Muscle layer of colon (tissue), 2 donors: Measurements from ENCODE around the gene DDC.
"Not testable (repeated sequence)": the region's sequence is repeated elsewhere in the genome, so short reads cannot be mapped to it uniquely, and the experiment has no call there.

Experiments used
- H3K27ac ChIP-seq: one replicate; pipeline ENCODE4 v1.7.0; 2013; ENCODE audit warnings: low read depth, mild to moderate bottlenecking, low read length, moderate library complexity
- H3K27me3 ChIP-seq, 2 donors: one replicate each; pipeline ENCODE4 v1.7.0; 2013; ENCODE audit warnings: low read length in 2 of 2, mild to moderate bottlenecking in 2 of 2; ENCODE audit not compliant: insufficient read depth in 2 of 2, control insufficient read depth in 1 of 2
- H3K36me3 ChIP-seq: one replicate; pipeline ENCODE4 v1.7.0; 2013; ENCODE audit warnings: mild to moderate bottlenecking, low read length; ENCODE audit not compliant: insufficient read depth
- H3K4me1 ChIP-seq: one replicate; pipeline ENCODE4 v1.7.0; 2013; ENCODE audit warnings: mild to moderate bottlenecking, low read length; ENCODE audit not compliant: insufficient read depth
- H3K4me3 ChIP-seq, 2 donors: one replicate each; pipeline ENCODE4 v1.7.0; 2013; ENCODE audit warnings: low read length in 2 of 2, low read depth in 1 of 2, mild to moderate bottlenecking in 1 of 2, moderate library complexity in 1 of 2
- H3K9ac ChIP-seq: one replicate; pipeline ENCODE4 v1.7.0; 2013; ENCODE audit warnings: low read length
- H3K9me3 ChIP-seq: one replicate; pipeline ENCODE4 v1.7.0; 2013; ENCODE audit warnings: mild to moderate bottlenecking, low read length
- donor health status: abdominal sarcoma.
- donor health status: Adenocarcinoma of cecum.

DDC gene

DNA sequence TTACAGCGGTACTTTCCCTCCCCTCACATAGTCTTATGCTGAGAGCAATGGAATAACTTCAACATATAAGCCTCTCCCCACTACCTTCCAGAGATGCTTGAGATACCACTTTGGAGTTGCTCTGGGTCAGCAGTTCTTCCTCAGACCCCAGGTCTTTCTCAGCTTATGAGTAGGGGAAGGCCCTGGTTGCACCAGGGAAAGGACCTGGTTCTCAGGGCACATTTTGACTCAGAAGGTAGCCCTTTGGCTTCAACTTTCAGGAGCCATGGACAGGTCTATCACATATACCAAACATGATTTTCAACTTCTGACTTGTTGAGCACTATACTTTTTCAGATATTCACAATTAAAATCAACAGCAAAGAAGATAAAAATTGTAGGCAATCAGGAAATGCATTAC, 103.5 kb downstream of the DDC start:
- Histone ChIP-seq H3K4me1 (no peaks in the 10 kb centered on the region), H3K27ac (no peak overlapping the region), H3K36me3 (no peaks in the 10 kb centered on the region), H3K9me3 (no peaks in the 10 kb centered on the region), H3K9ac (no peak overlapping the region), H3K4me3 (no peak overlapping the region), H3K27me3 (no peaks in the 10 kb centered on the region)

- H3K27ac ChIP-seq, H3K4me1 ChIP-seq, H3K4me3 ChIP-seq, H3K9ac ChIP-seq, H3K27me3 ChIP-seq, H3K9me3 ChIP-seq, H3K36me3 ChIP-seq: not testable (repeated sequence)
Observed at GRCh38 chr7:50459183-50459582, 106.0 kb downstream of the DDC start.

DNA sequence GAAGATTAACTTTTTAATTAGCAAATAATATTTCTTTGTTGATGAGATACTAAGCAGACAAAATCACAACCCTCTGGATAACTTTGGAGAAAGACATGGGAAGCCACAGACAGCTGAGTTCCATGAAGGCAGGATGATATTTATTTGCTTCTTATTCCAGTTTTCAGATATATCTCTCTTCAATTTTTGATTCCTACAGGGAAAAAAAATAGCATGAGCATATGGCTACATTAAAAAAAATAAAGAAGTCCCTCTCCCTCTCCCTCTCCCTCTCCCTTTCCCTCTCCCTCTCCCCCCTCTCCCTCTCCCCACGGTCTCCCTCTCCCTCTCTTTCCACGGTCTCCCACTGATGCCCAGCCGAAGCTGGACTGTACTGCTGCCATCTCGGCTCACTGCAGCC, 106.6 kb downstream of the DDC start:
- not testable (repeated sequence) for H3K36me3 ChIP-seq, H3K9me3 ChIP-seq, H3K4me1 ChIP-seq, H3K27me3 ChIP-seq, H3K9ac ChIP-seq, H3K4me3 ChIP-seq, H3K27ac ChIP-seq

DNA sequence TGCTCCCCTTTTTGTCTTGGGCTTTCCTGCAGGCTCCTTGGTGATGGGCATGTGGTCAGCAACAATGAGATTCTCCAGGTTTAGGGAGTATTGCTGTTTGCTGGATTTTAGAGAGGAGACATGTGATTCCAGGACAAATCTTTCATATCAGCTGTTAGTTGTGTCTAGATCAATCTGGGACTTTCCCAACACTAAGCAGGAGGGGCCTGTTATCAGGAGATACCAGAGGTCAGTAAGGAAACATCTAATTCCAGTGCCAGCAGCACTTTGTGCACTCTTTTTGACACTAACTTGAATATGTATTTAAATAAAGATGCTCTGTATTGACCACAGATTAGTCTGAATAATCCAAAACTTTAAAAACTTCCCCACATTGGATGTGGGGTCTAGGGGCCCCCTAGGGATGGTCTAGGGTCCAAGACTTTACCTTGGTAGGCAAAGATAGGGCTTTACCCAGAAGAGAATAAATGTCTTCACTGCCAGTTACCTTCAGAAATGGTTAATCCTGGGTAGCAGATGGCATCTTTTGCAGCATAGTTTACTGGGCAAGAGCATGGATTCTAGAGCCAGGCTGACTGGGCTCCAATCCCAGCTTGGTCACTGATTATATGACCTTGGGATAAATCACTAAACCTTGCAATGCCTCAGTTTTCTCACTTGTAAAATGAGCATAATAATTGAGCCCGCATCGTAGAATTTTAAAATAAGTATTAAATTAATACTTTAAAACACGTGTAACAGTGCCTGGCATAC, 108.7 kb downstream of the DDC start:
- H3K27ac ChIP-seq = no peak overlapping the region
- no peak overlapping the region for H3K4me3 ChIP-seq
- no peaks in the 10 kb centered on the region for H3K36me3 ChIP-seq
- no peaks in the 10 kb centered on the region for H3K9me3 ChIP-seq
- H3K9ac ChIP-seq = no peak overlapping the region
- H3K27me3 ChIP-seq = no peaks in the 10 kb centered on the region
- H3K4me1 ChIP-seq = no peaks in the 10 kb centered on the region

DNA sequence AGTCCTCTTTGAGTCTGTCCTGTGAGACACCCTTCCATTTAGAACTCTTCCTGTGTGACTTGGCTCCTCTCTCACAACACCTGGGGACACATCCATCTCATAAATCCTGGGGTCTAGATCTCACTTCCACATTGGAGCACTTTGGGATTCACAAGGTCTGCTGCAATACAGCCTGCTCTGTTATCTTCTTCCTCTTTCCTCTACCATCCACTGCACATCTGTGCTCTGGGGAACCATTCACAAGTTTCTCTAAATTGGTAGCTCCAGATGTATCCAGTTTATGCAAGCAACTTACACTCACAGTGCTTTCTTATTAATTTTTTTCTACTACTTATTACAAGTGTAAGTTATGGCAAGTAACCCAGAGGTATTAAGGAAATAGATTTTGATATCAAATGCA, 109.5 kb downstream of the DDC start:
- Histone ChIP-seq H3K27ac (no peak overlapping the region), H3K36me3 (no peaks in the 10 kb centered on the region), H3K9ac (no peak overlapping the region), H3K27me3 (no peaks in the 10 kb centered on the region), H3K4me1 (no peaks in the 10 kb centered on the region), H3K9me3 (no peaks in the 10 kb centered on the region), H3K4me3 (no peak overlapping the region)

DNA sequence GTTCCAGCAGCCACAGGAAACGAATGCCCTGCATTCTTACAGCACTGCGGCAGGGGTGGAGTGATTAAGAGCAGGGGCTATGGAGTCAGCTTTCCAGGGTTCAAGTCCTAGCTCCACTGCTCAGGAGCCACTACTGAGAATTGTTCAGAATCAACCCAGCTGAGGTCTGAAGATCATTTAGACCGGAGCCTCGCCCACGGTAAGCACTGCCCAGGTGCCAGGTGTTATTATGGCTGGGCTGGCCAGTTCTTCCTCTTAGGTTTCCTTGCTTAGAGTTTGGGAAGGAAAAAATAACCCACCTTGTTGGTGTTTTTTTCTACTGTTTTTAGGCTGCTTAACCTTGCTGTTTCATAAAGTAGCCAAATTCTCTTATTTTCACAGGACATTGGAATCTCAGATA, 110.2 kb downstream of the DDC start:
- Histone ChIP-seq H3K9ac (no peak overlapping the region), H3K9me3 (no peaks in the 10 kb centered on the region), H3K36me3 (no peaks in the 10 kb centered on the region), H3K4me3 (no peak overlapping the region), H3K27me3 (no peaks in the 10 kb centered on the region), H3K4me1 (no peaks in the 10 kb centered on the region), H3K27ac (no peak overlapping the region)

GRCh38 chr7:50450590-50451032, 114.6 kb downstream of the DDC start:
- H3K27me3 ChIP-seq = no peaks in the 10 kb centered on the region
- peak overlapping the region; percentile 11 for H3K9ac ChIP-seq
- peak overlapping the region; percentile 80 for H3K27ac ChIP-seq
- peak overlapping the region; percentile 80 to 86 for H3K4me3 ChIP-seq
- no peaks in the 10 kb centered on the region for H3K9me3 ChIP-seq
- peaks cover 15% of the 10 kb centered on the region for H3K36me3 ChIP-seq
- peaks cover 4% of the 10 kb centered on the region for H3K4me1 ChIP-seq

DNA sequence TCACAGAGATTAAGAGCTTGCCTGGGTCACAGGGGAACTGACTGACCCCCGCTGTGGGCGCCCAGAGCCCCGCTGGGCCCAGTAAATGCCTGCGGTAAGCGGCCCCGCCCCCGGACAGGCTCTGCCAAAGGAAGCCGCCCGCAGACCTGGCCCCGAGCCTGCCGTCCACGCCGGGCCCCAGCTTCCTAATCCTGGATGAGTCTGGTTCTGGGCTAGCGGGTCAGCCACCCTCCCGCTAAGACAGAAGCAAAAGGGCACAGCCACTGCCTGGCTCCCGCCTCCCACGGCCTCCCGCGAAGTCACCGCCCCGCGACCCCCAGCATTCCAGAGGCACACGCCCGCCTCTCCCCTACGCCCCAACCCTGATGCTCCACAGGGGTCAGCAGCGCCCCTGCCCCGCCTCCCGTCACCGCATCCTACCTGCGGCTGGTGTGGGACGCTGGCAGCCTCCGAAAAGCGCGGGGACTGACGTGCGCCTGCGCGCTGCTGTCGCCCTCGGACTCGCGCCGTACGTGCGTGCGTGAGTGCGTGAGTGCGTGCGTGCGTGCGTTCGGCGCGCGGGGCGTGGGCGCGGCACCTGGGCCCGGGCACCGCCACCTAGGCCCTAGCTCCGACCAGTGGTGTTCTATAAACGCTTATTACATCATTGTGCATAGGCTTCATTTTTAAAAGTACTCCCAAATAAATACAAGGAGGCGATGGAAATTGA, 115.2 kb downstream of the DDC start, which contains the start of gene FIGNL1:
TSS of gene FIGNL1 (minus strand) at position 470 of the 709 bp plus-strand sequence. CDS start 3,063 bp downstream, outside the sequence.
- Histone ChIP-seq H3K9me3 (no peaks in the 10 kb centered on the region), H3K9ac (peak within 1 kb of the TSS; percentile 19), H3K4me3 (peak within 1 kb of the TSS; percentile 80 to 86), H3K36me3 (peaks cover 16% of the 10 kb centered on the region), H3K4me1 (peaks cover 4% of the 10 kb centered on the region), H3K27me3 (no peaks in the 10 kb centered on the region), H3K27ac (peak within 1 kb of the TSS; percentile 80)

DNA sequence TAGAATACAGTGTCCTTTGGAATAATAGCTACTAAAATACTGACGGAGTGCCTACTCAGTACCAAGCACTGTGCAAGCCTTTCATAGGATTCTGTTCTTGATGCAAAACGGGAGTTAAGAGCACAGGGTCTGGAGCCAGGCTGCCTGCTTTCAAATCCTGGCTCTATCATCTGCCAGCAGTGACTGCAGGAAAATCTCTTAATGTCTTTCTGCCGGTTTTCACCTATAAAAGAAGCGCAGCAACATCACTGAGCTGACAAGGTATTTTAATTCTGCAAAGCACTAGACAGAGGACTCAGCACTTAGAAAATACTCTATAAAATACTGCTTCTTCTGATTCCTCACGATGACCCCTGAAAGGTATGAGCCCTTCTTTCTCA, 115.7 kb downstream of the DDC start:
- H3K27ac ChIP-seq = peak overlapping the region; percentile 80
- H3K4me1 ChIP-seq = peaks cover 4% of the 10 kb centered on the region
- no peaks in the 10 kb centered on the region for H3K27me3 ChIP-seq
- H3K9me3 ChIP-seq = no peaks in the 10 kb centered on the region
- peak overlapping the region; percentile 19 for H3K9ac ChIP-seq
- peak overlapping the region; percentile 80 to 86 for H3K4me3 ChIP-seq
- H3K36me3 ChIP-seq = peaks cover 16% of the 10 kb centered on the region

DNA sequence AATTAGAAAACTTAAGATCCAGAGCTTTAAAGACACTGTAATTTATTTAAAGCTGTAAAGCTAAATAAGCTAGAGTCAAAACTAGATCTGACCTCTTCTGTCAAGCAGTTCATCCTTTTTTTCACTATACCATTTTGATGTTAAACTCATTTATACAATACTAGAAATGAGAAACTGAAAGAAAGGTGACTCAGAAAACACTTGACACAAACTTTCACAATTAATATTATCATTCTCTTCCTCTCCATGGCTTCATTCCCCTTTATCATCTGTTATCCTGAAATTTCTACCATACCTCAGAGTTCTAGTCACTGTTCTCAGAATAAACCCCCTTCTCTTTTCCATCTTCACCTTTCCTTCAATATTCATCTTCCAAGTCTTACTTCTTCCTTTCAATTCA, 116.4 kb downstream of the DDC start:
- Histone ChIP-seq H3K4me3 (no peak overlapping the region), H3K9ac (no peak overlapping the region), H3K9me3 (no peaks in the 10 kb centered on the region), H3K27me3 (no peaks in the 10 kb centered on the region), H3K27ac (no peak overlapping the region), H3K4me1 (peaks cover 4% of the 10 kb centered on the region), H3K36me3 (peaks cover 16% of the 10 kb centered on the region)

GRCh38 chr7:50446542-50446960, 118.7 kb downstream of the DDC start:
- peaks cover 22% of the 10 kb centered on the region for H3K36me3 ChIP-seq

More at GRCh38 chr7:50446542-50446960, 118.7 kb downstream of the DDC start:
- Histone ChIP-seq H3K4me1 (peaks cover 4% of the 10 kb centered on the region), H3K27ac (no peak overlapping the region), H3K4me3 (no peak overlapping the region), H3K27me3 (no peaks in the 10 kb centered on the region), H3K9me3 (no peaks in the 10 kb centered on the region), H3K9ac (no peak overlapping the region)
